Neural cell (in vitro differentiated cells): ENCODE results near the gene EIF2A.

Source experiments
- CTCF ChIP-seq: fragments of 450-650 bp; IDR thresholded peaks from 2 replicates; pipeline ENCODE4 v1.5.1; 2014; ENCODE audit warnings: antibody characterized with exemption, mild to moderate bottlenecking, moderate library complexity; ENCODE audit not compliant: poor library complexity, severe bottlenecking
- EP300 ChIP-seq: fragments of 450-650 bp; conservative IDR thresholded peaks from 2 replicates; pipeline ENCODE4 v1.6.1; 2014; ENCODE audit warnings: antibody characterized with exemption, mild to moderate bottlenecking, moderate library complexity; ENCODE audit not compliant: poor library complexity, severe bottlenecking
- EZH2 ChIP-seq: fragments of 200-600, 300-800 bp; shearing (Covaris generic), sonication (generic); IDR thresholded peaks from 2 replicates; pipeline ENCODE4 v1.6.1; 2014; ENCODE audit warnings: antibody characterized with exemption, low read length, borderline replicate concordance, mild to moderate bottlenecking; ENCODE audit not compliant: insufficient read depth, poor library complexity, severe bottlenecking
- POLR2AphosphoS5 ChIP-seq: IDR thresholded peaks from 2 replicates; pipeline ENCODE4 v1.6.1; 2012
- RAD21 ChIP-seq: fragments of 450-650 bp; conservative IDR thresholded peaks from 2 replicates; pipeline ENCODE4 v1.6.1; 2014; ENCODE audit warnings: antibody characterized with exemption, mild to moderate bottlenecking, moderate library complexity
- SMC3 ChIP-seq: fragments of 450-650 bp; conservative IDR thresholded peaks from 2 replicates; pipeline ENCODE4 v1.6.1; 2014; ENCODE audit warnings: antibody characterized with exemption, mild to moderate bottlenecking, moderate library complexity; ENCODE audit not compliant: poor library complexity
- TAF1 ChIP-seq: IDR thresholded peaks from 2 replicates; pipeline ENCODE4 v1.6.1; 2012; ENCODE audit warnings: low read depth
- TF ChIP-seq, protein P1 (sequence below): IDR thresholded peaks from 2 replicates; pipeline ENCODE4 v1.6.1; 2012; ENCODE audit warnings: borderline replicate concordance

GRCh38 chr3:150555859-150556436 is 9.4 kb downstream of the EIF2A start:
- TF ChIP-seq TAF1, result no peak
- TF ChIP-seq RAD21, result no peak
- TF ChIP-seq, protein P1, sequence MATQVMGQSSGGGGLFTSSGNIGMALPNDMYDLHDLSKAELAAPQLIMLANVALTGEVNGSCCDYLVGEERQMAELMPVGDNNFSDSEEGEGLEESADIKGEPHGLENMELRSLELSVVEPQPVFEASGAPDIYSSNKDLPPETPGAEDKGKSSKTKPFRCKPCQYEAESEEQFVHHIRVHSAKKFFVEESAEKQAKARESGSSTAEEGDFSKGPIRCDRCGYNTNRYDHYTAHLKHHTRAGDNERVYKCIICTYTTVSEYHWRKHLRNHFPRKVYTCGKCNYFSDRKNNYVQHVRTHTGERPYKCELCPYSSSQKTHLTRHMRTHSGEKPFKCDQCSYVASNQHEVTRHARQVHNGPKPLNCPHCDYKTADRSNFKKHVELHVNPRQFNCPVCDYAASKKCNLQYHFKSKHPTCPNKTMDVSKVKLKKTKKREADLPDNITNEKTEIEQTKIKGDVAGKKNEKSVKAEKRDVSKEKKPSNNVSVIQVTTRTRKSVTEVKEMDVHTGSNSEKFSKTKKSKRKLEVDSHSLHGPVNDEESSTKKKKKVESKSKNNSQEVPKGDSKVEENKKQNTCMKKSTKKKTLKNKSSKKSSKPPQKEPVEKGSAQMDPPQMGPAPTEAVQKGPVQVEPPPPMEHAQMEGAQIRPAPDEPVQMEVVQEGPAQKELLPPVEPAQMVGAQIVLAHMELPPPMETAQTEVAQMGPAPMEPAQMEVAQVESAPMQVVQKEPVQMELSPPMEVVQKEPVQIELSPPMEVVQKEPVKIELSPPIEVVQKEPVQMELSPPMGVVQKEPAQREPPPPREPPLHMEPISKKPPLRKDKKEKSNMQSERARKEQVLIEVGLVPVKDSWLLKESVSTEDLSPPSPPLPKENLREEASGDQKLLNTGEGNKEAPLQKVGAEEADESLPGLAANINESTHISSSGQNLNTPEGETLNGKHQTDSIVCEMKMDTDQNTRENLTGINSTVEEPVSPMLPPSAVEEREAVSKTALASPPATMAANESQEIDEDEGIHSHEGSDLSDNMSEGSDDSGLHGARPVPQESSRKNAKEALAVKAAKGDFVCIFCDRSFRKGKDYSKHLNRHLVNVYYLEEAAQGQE, result no peak
- no peak for TF ChIP-seq POLR2AphosphoS5
- no peak for TF ChIP-seq CTCF
- TF ChIP-seq SMC3, result no peak
- TF ChIP-seq EZH2, result no peak
- TF ChIP-seq EP300, result no peak
